Motor neuron (in vitro differentiated cells): ENCODE data around the gene GPBP1. TPM values are rescaled to one million over a fixed set of nuclear protein-coding genes. Genes with fewer than 3 reads are reported as not detected.
"Not testable (repeated sequence)": the region's sequence is repeated elsewhere in the genome, so short reads cannot be mapped to it uniquely, and the experiment has no call there.

ENCODE experiments used
- ATAC-seq, 8 experiments: fragments of 200-7000 bp; cut with Tn5 transposase; replicated peaks in 6 of 8; 2 replicates each; pipeline ENCODE4 v1.8.0; 2021; ENCODE audit warnings: mild to moderate bottlenecking in 8 of 8, moderate library complexity in 8 of 8
- H3K27ac ChIP-seq, 2 donors: fragments of 250-450 bp; sonication (Bioruptor Pico); 2 replicates each; pipeline ENCODE4 v1.9.0; 2021; ENCODE audit warnings: antibody characterized with exemption in 2 of 2, mild to moderate bottlenecking in 2 of 2, moderate library complexity in 1 of 2
- H3K4me1 ChIP-seq, 2 donors: fragments of 250-450 bp; sonication (Bioruptor Pico); replicated peaks in 1 of 2; 2 replicates each; pipeline ENCODE4 v1.6.1; 2021; ENCODE audit warnings: antibody characterized with exemption in 2 of 2, mild to moderate bottlenecking in 2 of 2, moderate library complexity in 1 of 2
- H3K4me3 ChIP-seq, 5 donors: fragments of 250-450 bp; sonication (Bioruptor Pico); 2 replicates each; pipeline ENCODE4 v1.9.0; 2021; ENCODE audit warnings: antibody characterized with exemption in 5 of 5, mild to moderate bottlenecking in 5 of 5, moderate library complexity in 4 of 5
- WGBS, 10 experiments: fragments of 450-650 bp; shearing (Covaris generic); methylation state at CpG; one replicate each; pipeline ENCODE4 v1.0.0; 2022; 5-methylcytosine and 5-hydroxymethylcytosine counted together
- in situ Hi-C, 9 experiments: fragments of 400-800 bp; cut with MboI; loops; one replicate each; pipeline ENCODE4 v1.15.0; 2021; ENCODE audit warnings: low sequenced_read_pairs in 9 of 9, low pct_unique_long_range_greater_than_20kb in 2 of 9; ENCODE audit not compliant: unreplicated experiment in 9 of 9
- total RNA-seq, 8 experiments: library from RNA; unstranded; fragments of 300-600 nt; gene quantifications; 2 replicates each; pipeline versions ENCODE4 v1.2.3 to v1.2.4, GENCODE V29; 2022

Gene GPBP1
- total RNA-seq, 8 experiments from 2014 or later = 51.5 to 102 (median 90.8) TPM

GRCh38 chr5:57267805-57268204, 93.9 kb downstream of the GPBP1 start:
- in situ Hi-C loops = no loop called here
- Histone ChIP-seq H3K27ac (no peak overlapping the region), H3K4me3 (no peak overlapping the region), H3K4me1 (no peaks in the 10 kb centered on the region)
- no peak for ATAC-seq
- 15 to 100% (median 83%) methylated on average over 1 to 2 of the region's 2 CpGs for WGBS, 10 experiments

GRCh38 chr5:57276353-57276752, 102.5 kb downstream of the GPBP1 start:
- Histone ChIP-seq H3K4me1 (no peaks in the 10 kb centered on the region), H3K27ac (no peak overlapping the region), H3K4me3 (no peak overlapping the region)
- WGBS, 10 experiments = 53 to 97% (median 82%) methylated on average over 2 to 4 of the region's 5 CpGs; no CpG with 5 or more reads in 1 of the 10 experiments
- in situ Hi-C loops = loop anchor here in 5 of 9 experiments (25.0 kb wide), 3 partner anchors 486 to 1186 kb away; partner anchors contain the start of gene PLK2 (in 2 of the 5)
- peak in 1 of 8 experiments; percentile 42 for ATAC-seq

- WGBS, 10 experiments = 63 to 100% (median 83%) methylated on average over 1 of the region's 1 CpG; no CpG with 5 or more reads in 2 of the 10 experiments
- Histone ChIP-seq H3K4me1 (no peaks in the 10 kb centered on the region), H3K27ac (no peak overlapping the region), H3K4me3 (no peak overlapping the region)
- in situ Hi-C loops = loop anchor here in 5 of 9 experiments (25.0 kb wide), 3 partner anchors 485 to 1185 kb away; partner anchors contain the start of gene PLK2 (in 2 of the 5)
- ATAC-seq = no peak
These were observed 103.2 kb downstream of the GPBP1 start for GRCh38 chr5:57277085-57277484.

GRCh38 chr5:57280853-57281252, 107.0 kb downstream of the GPBP1 start:
- H3K27ac ChIP-seq = no peak overlapping the region
- in situ Hi-C loops = loop anchor here in 5 of 9 experiments (25.0 kb wide), 3 partner anchors 481 to 1181 kb away; partner anchors contain the start of gene PLK2 (in 2 of the 5)
- no peak overlapping the region for H3K4me3 ChIP-seq
- H3K4me1 ChIP-seq = no peaks in the 10 kb centered on the region
- 0 to 75% (median 63%) methylated on average over 1 to 2 of the region's 2 CpGs; no CpG with 5 or more reads in 3 of the 10 experiments for WGBS, 10 experiments
- ATAC-seq = no peak

GRCh38 chr5:57285084-57285483, 111.2 kb downstream of the GPBP1 start:
- H3K27ac ChIP-seq, H3K4me3 ChIP-seq, H3K4me1 ChIP-seq, ATAC-seq: not testable (repeated sequence)
- in situ Hi-C loops = loop anchor here in 5 of 9 experiments (25.0 kb wide), 3 partner anchors 477 to 1177 kb away; partner anchors contain the start of gene PLK2 (in 2 of the 5)
- WGBS, 10 experiments = 45 to 100% (median 95%) methylated on average over 1 to 5 of the region's 5 CpGs

GRCh38 chr5:57291894-57292293, 118.0 kb downstream of the GPBP1 start:
- Histone ChIP-seq H3K4me1 (no peaks in the 10 kb centered on the region), H3K4me3 (no peak overlapping the region), H3K27ac (no peak overlapping the region)
- WGBS, 10 experiments = 69 to 100% (median 83%) methylated on average over 1 to 4 of the region's 4 CpGs; no CpG with 5 or more reads in 2 of the 10 experiments
- peak in 3 of 8 experiments; percentile 38 to 57 (median 49) for ATAC-seq
- in situ Hi-C loops = loop anchor here (10.0 to 25.0 kb wide), 4 partner anchors 470 to 1173 kb away; partner anchors contain the start of gene PLK2 (in 7 of the 9)

GRCh38 chr5:57292336-57292735, 118.5 kb downstream of the GPBP1 start:
- Histone ChIP-seq H3K27ac (no peak overlapping the region), H3K4me3 (no peak overlapping the region), H3K4me1 (no peaks in the 10 kb centered on the region)
- 67 to 100% (median 91%) methylated on average over 1 to 6 of the region's 6 CpGs; no CpG with 5 or more reads in 3 of the 10 experiments for WGBS, 10 experiments
- no peak for ATAC-seq
- in situ Hi-C loops = loop anchor here (10.0 to 25.0 kb wide), 4 partner anchors 470 to 1172 kb away; partner anchors contain the start of gene PLK2 (in 7 of the 9)

GRCh38 chr5:57298295-57298984, 124.6 kb downstream of the GPBP1 start:
- WGBS, 10 experiments = 8 to 61% (median 25%) methylated on average over 2 to 6 of the region's 6 CpGs; no CpG with 5 or more reads in 1 of the 10 experiments
- in situ Hi-C loops = loop anchor here (5.0 to 25.0 kb wide), 5 partner anchors 464 to 1166 kb away; partner anchors contain the start of gene PLK2 (in 8 of the 9)
- peak; percentile 74 to 90 (median 78) for ATAC-seq
- H3K27ac ChIP-seq = no peak overlapping the region
- H3K4me1 ChIP-seq = peaks cover 0 to 5% of the 10 kb centered on the region in 2 donors
- H3K4me3 ChIP-seq = no peak overlapping the region

- H3K4me3 ChIP-seq = no peak overlapping the region
- H3K27ac ChIP-seq = no peak overlapping the region
- in situ Hi-C loops = loop anchor here (5.0 to 25.0 kb wide), 5 partner anchors 463 to 1166 kb away; partner anchors contain the start of gene PLK2 (in 8 of the 9)
- peak; percentile 35 to 78 (median 48) for ATAC-seq
- WGBS, 10 experiments = 14 to 80% (median 50%) methylated on average over 2 to 15 of the region's 15 CpGs; no CpG with 5 or more reads in 2 of the 10 experiments
- peaks cover 0 to 5% of the 10 kb centered on the region in 2 donors for H3K4me1 ChIP-seq
These were observed 125.2 kb downstream of the GPBP1 start for GRCh38 chr5:57298985-57299491.

- 70 to 100% (median 84%) methylated on average over 1 to 3 of the region's 3 CpGs; no CpG with 5 or more reads in 5 of the 10 experiments for WGBS, 10 experiments
- no peak for ATAC-seq
- in situ Hi-C loops = loop anchor here (5.0 to 25.0 kb wide), 6 partner anchors 187 to 1165 kb away; partner anchors contain the start of genes PLK2 (in 9 of the 9) and ACTBL2 (in 2 of the 9)
- Histone ChIP-seq H3K4me1 (peaks cover 0 to 5% of the 10 kb centered on the region in 2 donors), H3K27ac (no peak overlapping the region), H3K4me3 (no peak overlapping the region)
These were observed 126.1 kb downstream of the GPBP1 start for GRCh38 chr5:57299986-57300385.

GRCh38 chr5:57302164-57302563, 128.3 kb downstream of the GPBP1 start:
- Histone ChIP-seq H3K4me1 (peaks cover 0 to 5% of the 10 kb centered on the region in 2 donors), H3K4me3 (no peak overlapping the region), H3K27ac (no peak overlapping the region)
- ATAC-seq = peak in 2 of 8 experiments; percentile 19 to 26
- in situ Hi-C loops = loop anchor here in 3 of 9 experiments (25.0 kb wide), 2 partner anchors 185 to 1160 kb away; partner anchors contain the start of genes ACTBL2 (in 2 of the 3) and PLK2 (in 1 of the 3)
- 0 to 90% (median 71%) methylated on average over 1 to 6 of the region's 6 CpGs; no CpG with 5 or more reads in 1 of the 10 experiments for WGBS, 10 experiments

GRCh38 chr5:57302643-57303042, 128.8 kb downstream of the GPBP1 start:
- Histone ChIP-seq H3K27ac (no peak overlapping the region), H3K4me3 (no peak overlapping the region), H3K4me1 (peaks cover 0 to 5% of the 10 kb centered on the region in 2 donors)
- ATAC-seq = peak in 1 of 8 experiments; percentile 37
- in situ Hi-C loops = loop anchor here in 3 of 9 experiments (25.0 kb wide), 2 partner anchors 185 to 1160 kb away; partner anchors contain the start of genes ACTBL2 (in 2 of the 3) and PLK2 (in 1 of the 3)
